Measurements from ENCODE around the gene GRIK4.
"Not testable (repeated sequence)": the region's sequence is repeated elsewhere in the genome, so short reads cannot be mapped to it uniquely, and the experiment has no call there.

GRIK4 gene, protein sequence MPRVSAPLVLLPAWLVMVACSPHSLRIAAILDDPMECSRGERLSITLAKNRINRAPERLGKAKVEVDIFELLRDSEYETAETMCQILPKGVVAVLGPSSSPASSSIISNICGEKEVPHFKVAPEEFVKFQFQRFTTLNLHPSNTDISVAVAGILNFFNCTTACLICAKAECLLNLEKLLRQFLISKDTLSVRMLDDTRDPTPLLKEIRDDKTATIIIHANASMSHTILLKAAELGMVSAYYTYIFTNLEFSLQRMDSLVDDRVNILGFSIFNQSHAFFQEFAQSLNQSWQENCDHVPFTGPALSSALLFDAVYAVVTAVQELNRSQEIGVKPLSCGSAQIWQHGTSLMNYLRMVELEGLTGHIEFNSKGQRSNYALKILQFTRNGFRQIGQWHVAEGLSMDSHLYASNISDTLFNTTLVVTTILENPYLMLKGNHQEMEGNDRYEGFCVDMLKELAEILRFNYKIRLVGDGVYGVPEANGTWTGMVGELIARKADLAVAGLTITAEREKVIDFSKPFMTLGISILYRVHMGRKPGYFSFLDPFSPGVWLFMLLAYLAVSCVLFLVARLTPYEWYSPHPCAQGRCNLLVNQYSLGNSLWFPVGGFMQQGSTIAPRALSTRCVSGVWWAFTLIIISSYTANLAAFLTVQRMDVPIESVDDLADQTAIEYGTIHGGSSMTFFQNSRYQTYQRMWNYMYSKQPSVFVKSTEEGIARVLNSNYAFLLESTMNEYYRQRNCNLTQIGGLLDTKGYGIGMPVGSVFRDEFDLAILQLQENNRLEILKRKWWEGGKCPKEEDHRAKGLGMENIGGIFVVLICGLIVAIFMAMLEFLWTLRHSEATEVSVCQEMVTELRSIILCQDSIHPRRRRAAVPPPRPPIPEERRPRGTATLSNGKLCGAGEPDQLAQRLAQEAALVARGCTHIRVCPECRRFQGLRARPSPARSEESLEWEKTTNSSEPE

DNA sequence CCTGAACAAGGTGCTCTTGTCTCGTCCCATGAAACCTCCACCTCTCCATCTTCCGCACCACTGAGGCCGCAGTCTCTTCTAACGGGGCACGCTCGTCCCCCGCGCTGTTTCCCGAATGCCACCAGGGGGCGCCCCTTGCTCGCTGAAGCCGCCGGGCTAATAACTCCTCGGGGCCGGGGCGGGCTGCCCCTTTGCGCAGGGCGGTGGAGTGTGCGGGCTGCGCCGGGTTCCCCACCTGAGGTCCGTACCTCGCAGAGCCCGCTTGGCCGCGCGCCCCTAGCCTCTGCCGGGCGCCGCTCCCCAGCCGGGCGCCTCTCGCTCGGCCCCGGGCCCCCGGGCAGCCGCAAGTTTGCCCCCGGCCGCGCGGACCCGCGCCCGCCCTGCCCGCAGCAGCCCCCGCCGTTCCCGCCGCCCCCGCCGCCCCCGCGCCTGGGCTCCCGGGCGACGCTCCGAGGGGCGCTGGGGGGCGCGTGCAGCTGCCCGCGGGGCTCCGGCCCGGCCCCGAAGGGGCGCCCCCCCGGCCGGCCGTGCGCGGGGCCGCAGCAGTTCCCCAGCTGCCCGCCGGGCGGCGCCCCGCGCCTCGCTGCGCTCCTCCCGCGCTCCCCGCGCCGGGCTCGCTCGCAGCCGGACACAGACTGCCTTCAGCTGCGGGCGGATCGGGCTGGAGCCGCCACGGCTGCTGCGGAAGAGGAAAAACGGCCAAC lies at the start of gene GRIK4:
TSS of gene GRIK4 (plus strand) at position 633 of the 704 bp plus-strand sequence. CDS start 148,571 bp downstream, outside the sequence.
- DNase-seq (ENCODE audit: low read depth in 2 of 2) = peak; percentile 40 to 43

DNA sequence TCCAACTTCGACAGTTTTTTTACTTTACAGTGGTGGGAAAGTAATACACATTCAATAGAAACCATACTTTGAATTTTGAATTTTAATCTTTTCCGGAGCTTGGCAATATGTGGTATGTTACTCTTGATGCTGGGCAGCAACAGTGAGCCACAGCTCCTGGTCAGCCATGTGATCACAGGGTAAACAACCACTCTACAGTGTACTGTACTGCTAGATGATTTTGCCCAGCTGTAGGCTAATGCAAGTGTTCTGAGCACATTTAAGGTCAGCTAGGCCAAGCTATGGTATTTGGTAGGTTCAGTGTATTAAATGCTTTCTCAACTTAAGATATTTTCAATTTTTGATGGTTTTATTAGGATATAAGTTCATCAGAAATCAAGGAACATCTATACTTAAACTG lies 48.7 kb upstream of the GRIK4 start:
- DNase-seq (ENCODE audit: low read depth in 2 of 2) = no peak

DNA sequence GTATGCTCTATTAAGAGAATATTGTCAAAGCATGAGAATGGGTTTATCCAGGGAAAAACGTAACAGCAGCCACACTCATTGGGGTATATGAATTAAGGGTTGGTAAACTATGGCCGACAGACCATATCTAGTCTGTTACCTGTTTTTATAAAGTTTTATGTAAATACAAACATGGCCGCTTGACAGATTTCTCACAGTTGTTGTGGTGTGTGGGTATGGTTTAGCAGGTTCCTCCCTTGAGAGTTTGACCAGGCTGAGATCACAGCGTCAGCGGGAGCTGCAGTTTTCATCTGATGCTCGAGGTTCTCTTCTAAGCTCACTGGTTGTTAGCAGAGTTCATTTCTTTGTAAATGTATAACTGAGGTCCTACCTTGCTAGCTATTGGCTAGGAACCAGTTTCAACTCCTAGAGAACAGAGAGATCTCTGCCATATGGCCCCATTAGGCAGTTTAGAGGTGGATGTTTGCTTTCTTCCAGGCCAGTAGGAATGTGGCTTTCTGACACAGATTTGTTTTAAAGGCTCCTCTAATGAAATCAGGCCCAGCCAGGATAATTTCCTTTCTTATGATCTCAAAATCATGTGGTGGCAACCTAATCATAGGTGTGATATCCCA lies 45.5 kb upstream of the GRIK4 start:
- no peak for DNase-seq (ENCODE audit: low read depth in 2 of 2)

DNA sequence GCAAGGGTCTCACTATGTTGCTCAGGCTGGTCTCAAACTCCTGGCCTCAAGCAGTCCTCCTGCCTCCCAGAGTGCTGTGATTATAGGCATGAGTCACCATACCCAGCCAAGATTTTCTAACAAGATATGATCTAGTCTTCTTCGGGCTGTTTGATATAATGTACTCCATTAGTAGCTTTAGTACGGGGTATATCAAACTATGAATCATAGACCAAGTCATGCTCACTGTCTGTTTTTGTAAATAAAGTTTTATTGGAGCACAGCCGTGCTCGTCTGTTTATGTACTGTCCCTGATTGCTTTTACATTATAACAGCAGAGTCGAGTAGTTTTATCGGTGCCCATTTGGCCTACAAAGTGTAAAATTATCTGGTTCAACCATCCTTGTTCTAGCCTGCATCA lies 43.9 kb upstream of the GRIK4 start:
- no peak for DNase-seq (ENCODE audit: low read depth in 2 of 2)

DNA sequence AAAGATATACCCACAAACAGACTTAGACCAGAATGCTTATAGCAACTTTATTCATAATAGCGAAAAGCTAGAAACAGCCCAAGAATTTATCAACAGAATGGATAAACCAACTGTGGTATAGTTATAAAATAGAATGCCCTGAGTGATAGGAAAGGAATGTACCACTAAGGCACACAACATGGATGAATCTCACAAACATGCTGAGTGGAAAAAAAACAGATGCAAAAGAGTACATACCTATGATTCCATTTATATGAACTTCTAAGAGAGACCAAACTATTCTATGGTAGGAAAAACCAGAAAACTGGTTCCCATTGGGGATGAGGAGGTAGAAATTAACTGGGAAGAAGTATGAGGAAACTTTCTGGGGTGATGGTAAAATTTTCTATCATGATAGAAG lies 40.4 kb upstream of the GRIK4 start:
- no peak for DNase-seq (ENCODE audit: low read depth in 2 of 2)

DNA sequence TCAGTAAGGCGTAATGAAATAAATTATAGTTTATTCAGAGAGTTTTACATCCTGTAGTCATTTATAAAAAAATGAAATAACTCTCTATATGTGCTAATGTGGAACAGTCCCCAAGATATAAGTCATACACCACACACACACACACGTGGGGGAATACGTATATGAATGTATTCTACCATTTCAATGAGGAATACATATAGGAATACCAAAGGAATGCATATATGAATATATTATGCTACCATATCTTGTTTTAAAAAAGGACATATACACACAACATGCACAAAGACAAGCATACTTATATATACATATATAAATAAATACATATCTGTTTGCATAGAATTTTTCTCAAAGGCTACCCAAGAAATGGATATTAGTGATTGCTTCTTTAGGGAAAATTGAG lies 39.6 kb upstream of the GRIK4 start:
- no peak for DNase-seq (ENCODE audit: low read depth in 2 of 2)

DNA sequence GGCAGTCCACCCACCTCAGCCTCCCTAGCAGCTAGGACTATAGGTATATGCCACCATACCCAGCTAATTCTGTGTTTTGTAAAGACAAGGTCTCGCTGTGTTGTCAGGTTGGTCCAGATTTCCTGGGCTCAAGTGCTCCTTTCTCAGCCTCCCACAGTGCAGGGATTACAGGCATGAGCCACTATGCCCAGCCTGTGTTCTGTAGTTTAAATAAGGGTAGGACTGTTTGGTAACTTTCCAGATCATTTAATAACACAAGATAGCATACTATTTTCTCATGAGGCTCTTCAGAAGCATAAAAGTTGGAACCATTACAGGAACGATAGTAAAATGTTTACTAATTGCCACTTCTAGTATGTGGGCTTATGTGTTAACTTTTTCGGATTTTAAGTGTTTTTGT lies 38.0 kb upstream of the GRIK4 start:
- no peak for DNase-seq (ENCODE audit: low read depth in 2 of 2)

DNA sequence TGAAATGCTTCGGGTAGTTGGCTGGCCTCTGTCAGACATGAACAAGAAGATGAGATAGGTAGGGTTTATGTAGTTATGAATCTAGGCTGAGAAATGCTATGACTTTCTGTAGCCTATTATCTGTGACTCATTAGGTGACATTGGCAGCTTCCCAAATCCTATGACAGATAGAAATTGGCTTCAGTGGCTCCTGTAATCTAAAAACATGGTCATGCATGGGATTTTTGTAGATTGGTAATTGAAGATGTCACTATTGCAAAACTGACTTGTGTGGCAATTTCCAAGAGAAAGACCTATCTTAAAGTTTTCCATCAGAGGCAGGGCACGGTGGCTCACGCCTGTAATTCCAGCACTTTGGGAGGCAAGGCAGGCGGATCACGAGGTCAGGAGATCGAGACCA lies 29.4 kb upstream of the GRIK4 start:
- DNase-seq (ENCODE audit: low read depth in 2 of 2) = no peak

DNA sequence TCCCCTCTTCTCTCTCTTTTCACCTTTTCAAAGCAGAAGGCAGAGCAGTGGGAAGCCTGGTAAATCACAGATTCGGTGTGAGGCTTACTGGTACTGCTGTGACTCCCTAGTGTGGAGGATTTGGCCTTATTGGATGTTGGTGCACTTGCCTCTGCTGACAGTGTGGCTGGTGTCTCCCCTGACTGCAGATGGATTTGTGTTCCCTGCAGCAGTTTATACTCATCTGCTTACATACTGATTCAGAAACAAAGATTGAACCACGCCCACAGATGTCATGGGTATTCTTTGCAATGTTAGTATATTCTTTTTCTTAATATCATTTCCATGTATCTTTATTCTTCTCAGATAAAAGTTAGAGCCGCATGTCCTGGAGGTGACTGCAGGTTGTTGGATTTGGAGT lies 26.8 kb upstream of the GRIK4 start:
- no peak for DNase-seq (ENCODE audit: low read depth in 2 of 2)

DNA sequence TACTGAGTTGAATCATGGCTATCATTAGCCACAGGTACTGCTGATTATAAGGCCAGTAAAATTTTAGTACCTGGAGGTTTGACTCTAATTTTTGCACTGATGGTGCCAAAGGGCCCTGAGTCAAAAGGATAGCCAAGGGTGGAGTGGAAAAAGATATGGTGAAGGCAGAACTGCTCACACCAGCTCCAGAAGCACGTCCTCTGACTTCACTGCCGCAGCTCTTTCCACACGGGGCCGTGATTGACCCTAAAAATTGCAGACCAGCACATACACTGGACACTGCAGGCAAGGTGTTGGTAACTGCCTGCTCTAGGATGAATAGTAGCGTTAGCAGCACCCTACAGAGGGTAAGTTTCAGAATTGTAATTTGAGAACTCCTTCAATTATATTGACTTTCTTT lies 25.4 kb upstream of the GRIK4 start:
- no peak for DNase-seq (ENCODE audit: low read depth in 2 of 2)

DNA sequence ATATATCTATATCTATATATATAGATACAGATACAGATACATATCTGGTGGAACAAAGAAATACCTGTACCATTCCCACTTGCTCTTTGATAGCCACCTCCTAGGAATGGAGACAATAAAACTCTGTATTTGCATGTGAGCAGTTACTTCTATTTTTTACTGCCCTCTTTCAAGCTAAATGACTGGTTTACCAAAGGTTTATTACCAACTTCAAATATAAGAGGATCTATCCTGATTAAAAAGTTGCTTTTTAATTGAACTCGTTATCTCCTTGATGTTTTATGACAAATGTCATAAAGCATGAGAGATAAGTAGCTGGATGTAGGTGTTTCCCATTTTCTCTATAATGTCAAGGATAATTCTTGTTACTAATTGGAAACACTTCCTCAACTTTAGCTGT lies 21.7 kb upstream of the GRIK4 start:
- DNase-seq (ENCODE audit: low read depth in 2 of 2) = no peak

DNA sequence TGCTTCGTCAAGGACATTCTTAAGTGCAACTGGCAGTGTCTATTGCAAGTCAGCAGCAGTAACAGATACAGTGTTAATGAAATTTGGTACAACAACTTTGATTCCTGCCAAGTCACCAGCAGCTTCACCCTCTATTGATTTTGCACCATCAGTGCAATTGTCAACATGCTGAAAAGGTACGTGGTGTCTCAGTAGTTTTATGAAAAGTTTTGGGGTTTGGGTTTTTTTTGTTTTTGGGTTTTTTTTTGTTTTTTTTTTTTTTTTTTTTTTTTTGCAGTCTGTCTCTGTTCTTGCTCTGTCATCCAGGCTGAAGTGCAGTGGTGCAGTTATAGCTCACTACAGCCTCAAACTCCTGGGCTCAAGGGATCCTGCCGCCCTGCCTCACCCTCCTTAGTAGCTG lies 19.1 kb upstream of the GRIK4 start:
- DNase-seq (ENCODE audit: low read depth in 2 of 2) = no peak

DNA sequence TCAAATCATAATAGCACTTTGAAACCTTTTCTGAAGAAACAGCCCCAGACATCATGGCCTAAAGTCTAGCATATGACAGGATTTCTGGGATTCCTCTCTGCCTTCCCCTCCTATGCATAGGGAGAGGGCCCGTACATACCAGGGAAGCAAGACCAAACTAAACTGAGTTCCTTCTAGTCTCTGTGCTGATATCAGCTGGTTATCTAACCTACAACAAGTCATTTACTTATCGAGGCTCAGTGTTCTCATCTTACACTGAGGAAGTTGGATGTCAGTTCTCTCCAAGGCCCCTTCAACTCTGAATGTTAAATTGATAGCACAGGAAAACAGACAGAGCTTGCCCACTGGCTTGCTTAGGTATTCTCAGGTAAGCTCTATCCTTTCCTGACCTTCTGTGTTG lies 17.0 kb upstream of the GRIK4 start:
- no peak for DNase-seq (ENCODE audit: low read depth in 2 of 2)

DNA sequence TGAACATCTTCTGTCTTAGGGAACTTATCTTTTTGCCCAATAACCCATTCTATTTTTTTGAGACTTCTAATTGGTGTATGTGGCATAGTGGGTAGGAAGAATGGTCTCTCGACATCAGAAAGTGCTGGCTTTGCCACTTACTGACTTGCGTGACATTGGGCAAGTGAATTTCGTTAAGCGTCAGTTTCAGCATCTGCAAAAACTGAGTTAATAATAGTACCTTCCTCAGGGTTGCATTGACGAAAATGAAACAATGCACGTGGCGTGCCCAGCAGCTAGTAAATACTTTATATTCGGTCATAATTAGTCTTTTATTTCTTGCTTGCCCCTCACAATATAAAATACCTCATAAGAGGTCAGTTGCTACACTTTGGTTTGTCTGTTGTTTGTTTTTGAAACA lies 12.5 kb upstream of the GRIK4 start:
- no peak for DNase-seq (ENCODE audit: low read depth in 2 of 2)

DNA sequence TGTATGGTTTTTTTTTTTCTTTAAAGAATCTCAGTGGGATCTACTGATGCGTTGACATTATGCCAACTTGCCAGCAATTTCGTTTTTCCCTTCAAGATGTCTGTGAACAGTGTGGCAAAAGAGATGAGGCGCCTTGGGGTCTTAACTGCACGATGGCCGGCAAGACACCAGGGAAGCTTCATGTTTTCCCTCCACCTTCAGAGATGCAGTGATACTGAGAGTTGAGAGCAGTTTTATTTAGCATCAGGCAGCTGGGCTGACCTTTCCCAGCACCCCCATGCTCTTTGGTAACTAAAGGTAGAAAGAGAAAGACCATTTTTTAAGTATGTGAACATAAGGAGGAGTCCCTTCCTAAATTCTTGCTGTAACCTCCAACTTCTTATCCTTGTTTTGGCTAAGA lies 11.7 kb upstream of the GRIK4 start:
- DNase-seq (ENCODE audit: low read depth in 2 of 2) = no peak

DNA sequence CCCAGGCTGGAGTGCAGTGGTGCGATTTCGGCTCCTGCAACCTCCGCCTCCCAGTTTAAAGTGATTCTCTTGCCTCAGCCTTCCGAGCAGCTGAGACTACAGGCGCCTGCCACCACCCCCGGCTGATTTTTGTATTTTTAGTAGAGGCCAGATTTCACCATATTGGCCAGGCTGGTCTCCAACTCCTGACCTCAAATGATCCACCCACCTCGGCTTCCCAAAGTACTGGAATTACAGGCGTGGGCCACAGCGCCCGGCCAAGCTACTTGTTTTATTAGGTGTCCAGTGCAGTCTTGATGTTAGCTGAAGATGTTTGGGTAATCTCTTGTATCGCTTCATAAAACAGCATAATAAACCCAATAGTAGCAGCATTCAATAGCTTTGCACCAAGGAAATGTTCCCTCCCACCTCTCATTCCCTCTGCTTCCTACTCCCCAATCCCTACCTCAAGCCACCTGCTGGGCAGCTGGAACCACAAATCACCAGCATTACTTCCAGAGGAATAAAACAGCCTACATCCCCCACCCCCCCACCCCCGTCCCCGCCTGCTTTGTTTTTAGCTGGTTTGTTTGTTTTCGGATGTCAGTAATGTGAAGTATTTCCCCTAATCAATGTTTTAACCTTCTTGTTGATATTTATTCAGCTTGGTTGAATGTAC lies 11.0 kb upstream of the GRIK4 start:
- DNase-seq (ENCODE audit: low read depth in 2 of 2) = no peak

DNA sequence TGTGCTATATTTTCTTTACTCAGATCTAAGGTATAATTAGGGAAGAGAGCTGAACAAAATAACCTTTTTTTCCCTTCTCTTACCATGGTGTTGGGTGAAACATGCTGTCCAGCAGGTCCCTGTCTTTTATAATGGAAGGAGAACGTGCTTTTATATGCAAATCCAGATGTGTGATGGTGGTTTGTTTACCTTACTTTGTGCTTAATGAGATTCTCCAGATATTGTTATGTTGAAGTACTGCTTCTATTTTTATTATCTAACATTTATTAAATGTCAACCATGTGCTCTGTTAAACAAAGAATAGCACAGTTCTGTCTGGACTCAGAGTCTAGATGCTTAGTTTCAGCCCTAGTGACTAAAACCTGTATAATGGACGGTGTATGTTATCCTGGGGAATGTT lies 10.1 kb upstream of the GRIK4 start:
- no peak for DNase-seq (ENCODE audit: low read depth in 2 of 2)

DNA sequence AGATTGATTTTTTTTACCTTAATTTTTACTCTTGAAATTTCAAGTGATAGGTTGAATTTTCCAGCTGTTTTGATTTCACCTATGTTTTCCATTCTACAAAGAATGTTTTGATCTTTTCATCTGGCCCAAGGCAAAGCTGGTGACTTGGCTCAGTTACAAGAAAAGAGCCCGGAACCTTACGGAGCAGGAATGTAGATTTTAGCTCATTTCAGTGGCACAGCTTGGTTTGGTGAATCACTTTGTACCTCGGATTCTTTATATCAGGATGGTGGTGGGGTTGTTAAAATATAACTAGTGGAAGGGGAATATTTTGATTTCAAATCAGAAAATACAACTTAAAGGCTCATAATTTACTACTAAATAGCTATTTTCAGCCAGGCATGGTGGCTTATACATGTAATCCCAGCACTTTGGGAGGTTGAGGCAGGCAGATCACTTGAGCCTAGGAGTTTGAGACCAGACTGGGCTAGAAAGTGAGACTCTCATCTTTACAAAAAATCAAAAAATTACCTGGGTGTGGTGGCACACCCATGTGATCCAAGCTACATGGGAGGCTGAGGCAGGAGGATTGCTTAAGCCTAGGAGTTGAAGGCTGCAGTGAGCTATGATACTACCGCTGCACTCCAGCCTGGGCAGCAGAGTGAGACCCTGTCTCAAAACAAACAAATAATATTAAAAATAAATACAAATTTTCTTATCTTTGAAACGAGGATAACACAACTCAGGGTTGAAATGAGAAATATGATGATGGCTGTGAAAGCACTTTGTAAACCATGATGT lies 9.4 kb upstream of the GRIK4 start:
- DNase-seq (ENCODE audit: low read depth in 2 of 2) = no peak

DNA sequence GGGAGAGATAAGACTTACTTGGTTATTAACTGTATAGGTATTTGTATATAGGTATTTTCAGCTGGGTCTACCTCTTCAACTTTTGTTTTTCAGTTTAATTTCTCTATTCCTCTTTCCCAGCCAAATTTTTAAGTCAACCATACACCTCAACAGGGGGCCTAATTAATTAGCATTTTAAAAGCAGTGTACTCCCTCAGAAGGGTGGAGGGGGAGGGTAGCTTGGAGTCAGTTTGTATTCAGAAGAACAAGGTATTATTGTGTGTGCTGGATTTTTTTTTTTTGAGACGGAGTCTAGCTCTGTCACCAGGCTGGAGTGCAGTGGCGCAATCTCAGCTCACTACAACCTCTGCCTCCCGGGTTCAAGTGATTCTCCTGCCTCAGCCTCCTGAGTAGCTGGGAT lies 8.0 kb upstream of the GRIK4 start:
- DNase-seq (ENCODE audit: low read depth in 2 of 2) = not testable (repeated sequence)

DNA sequence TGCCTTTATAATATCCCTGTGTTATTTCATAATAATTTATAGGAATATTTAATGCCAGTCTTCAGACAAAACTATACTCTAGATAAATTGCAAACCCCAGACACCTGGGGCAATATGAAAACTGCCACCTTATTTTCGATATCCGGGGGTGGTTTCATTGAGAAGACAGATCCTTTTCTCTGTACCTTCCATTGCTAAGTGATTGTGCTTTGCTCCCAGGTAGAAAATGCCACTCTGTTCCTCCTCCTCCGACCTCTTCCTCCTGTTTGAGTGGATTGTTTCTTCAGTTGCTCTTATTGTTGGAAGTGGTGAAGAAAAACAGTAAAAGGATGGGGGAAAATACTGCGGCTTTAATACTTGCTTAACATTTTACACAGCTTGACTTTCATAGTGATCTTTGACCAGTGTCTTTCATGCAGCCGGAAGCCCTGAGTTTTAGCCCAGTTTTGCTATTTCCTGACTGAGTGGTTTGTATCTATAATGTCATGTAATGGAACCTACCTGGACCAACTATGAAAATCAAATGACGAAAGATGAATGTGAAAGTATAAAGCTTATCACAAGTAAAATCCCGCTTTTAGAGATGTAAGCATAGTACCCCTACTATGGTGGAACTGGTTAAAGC lies 5.6 kb upstream of the GRIK4 start:
- DNase-seq (ENCODE audit: low read depth in 2 of 2) = no peak

All from activated CD8-positive, alpha-beta memory T cell treated with anti-CD3 and anti-CD28 coated beads for 4 hours (primary cell).